SK-N-SH (cell line): Measurements from ENCODE around the gene HSPG2. TPM values are rescaled to one million over a fixed set of nuclear protein-coding genes. Genes with fewer than 3 reads are reported as not detected.

Experiments used
- CTCF ChIA-PET: fragments of 300-600, 350-600 bp; formaldehyde crosslinking; extraction: SDS; loops from one replicate; lab custom pipeline; 2021; lab: Yijun Ruan, JAX
- POLR2A ChIA-PET: fragments of 350-600 bp; sonication (Branson Sonifier 250); formaldehyde crosslinking; extraction: SDS; loops from one replicate; lab custom pipeline; 2020; ENCODE audit warnings: antibody characterized with exemption, inconsistent platforms; lab: Yijun Ruan, JAX
- DNase-seq: peaks from one replicate; pipeline ENCODE4 v3.0.0; 2012
- H2AFZ ChIP-seq: fragments of 200-600 bp; sonication (generic); 2 replicates; pipeline ENCODE4 v1.8.1; 2016; ENCODE audit warnings: antibody characterized with exemption, mild to moderate bottlenecking, low read depth
- H3F3A ChIP-seq: fragments of 200-600 bp; sonication (generic); replicated peaks from 2 replicates; pipeline ENCODE3; 2016; ENCODE audit warnings: antibody characterized with exemption, mild to moderate bottlenecking; ENCODE audit not compliant: insufficient read depth
- H3K27ac ChIP-seq, 2 experiments: fragments of 200-500 bp in 1 of 2; fragments of 200-600 bp in 1 of 2; sonication (Bioruptor generic) in 1 of 2; sonication (generic), shearing (Covaris generic) in 1 of 2; 2 replicates each; pipeline versions ENCODE4 v1.5.1 to v1.6.1; 2014 to 2016; ENCODE audit warnings: low read depth in 2 of 2, inconsistent platforms in 1 of 2, low read length in 1 of 2, mild to moderate bottlenecking in 1 of 2, mixed read lengths in 1 of 2
- H3K27me3 ChIP-seq: fragments of 200-600 bp; sonication (generic), shearing (Covaris generic); 2 replicates; pipeline ENCODE4 v1.6.1; 2016; ENCODE audit warnings: mixed run types; ENCODE audit not compliant: insufficient read depth
- H3K36me3 ChIP-seq, 2 experiments: fragments of 200-500 bp in 1 of 2; fragments of 200-600 bp in 1 of 2; sonication (Bioruptor generic) in 1 of 2; sonication (generic) in 1 of 2; replicated peaks in 1 of 2; 2 replicates each; pipeline versions ENCODE3 to v1.5.1; 2014 to 2016; ENCODE audit warnings: low read length in 1 of 2, mild to moderate bottlenecking in 1 of 2; ENCODE audit not compliant: insufficient read depth in 2 of 2, control insufficient read depth in 1 of 2
- H3K4me1 ChIP-seq, 2 experiments: fragments of 200-500 bp in 1 of 2; fragments of 200-600 bp in 1 of 2; sonication (Bioruptor generic) in 1 of 2; sonication (generic), shearing (Covaris generic) in 1 of 2; 2 replicates each; pipeline versions ENCODE4 v1.5.1 to v1.6.1; 2014 to 2016; ENCODE audit warnings: low read depth in 1 of 2, low read length in 1 of 2, mixed run types in 1 of 2; ENCODE audit not compliant: insufficient read depth in 2 of 2, control insufficient read depth in 1 of 2
- H3K4me2 ChIP-seq: fragments of 200-600 bp; sonication (generic), shearing (Covaris generic); 2 replicates; pipeline ENCODE4 v1.6.1; 2017; ENCODE audit warnings: mixed run types
- H3K4me3 ChIP-seq, 2 experiments: fragments of 200-500 bp in 1 of 2; fragments of 200-600 bp in 1 of 2; sonication (Bioruptor generic) in 1 of 2; sonication (generic), shearing (Covaris generic) in 1 of 2; 2 replicates each; pipeline versions ENCODE4 v1.5.1 to v1.8.1; 2014 to 2016; ENCODE audit warnings: low read depth in 2 of 2, inconsistent platforms in 1 of 2, low read length in 1 of 2, mild to moderate bottlenecking in 1 of 2, mixed read lengths in 1 of 2, moderate library complexity in 1 of 2
- H3K79me2 ChIP-seq: fragments of 200-600 bp; sonication (generic); 2 replicates; pipeline ENCODE4 v1.8.1; 2017; ENCODE audit warnings: mild to moderate bottlenecking; ENCODE audit not compliant: insufficient read depth
- H3K9ac ChIP-seq: fragments of 200-600 bp; sonication (generic); 2 replicates; pipeline ENCODE4 v1.6.1; 2017; ENCODE audit warnings: mixed run types
- H3K9me2 ChIP-seq: fragments of 200-600 bp; sonication (generic); 2 replicates; pipeline ENCODE4 v1.6.1; 2017; ENCODE audit warnings: mixed run types
- H3K9me3 ChIP-seq: fragments of 200-600 bp; sonication (generic); 2 replicates; pipeline ENCODE4 v1.6.1; 2017; ENCODE audit warnings: mixed run types, mild to moderate bottlenecking, moderate library complexity
- H4K20me1 ChIP-seq: fragments of 200-600 bp; sonication (generic); 2 replicates; pipeline ENCODE4 v1.6.1; 2017; ENCODE audit warnings: mild to moderate bottlenecking, mixed run types; ENCODE audit not compliant: insufficient read depth
- CHD2 ChIP-seq: fragments of 150-350 bp; IDR thresholded peaks from 2 replicates; pipeline ENCODE4 v1.6.1; 2018; ENCODE audit warnings: low read length; ENCODE audit not compliant: partially characterized antibody
- EP300 ChIP-seq, 2 experiments: IDR thresholded peaks; 2 replicates each; pipeline versions ENCODE4 v1.4.0 to v1.6.1; 2012; ENCODE audit warnings: borderline replicate concordance in 1 of 2, low read depth in 1 of 2, low read length in 1 of 2
- FOSL2 ChIP-seq: IDR thresholded peaks from 2 replicates; pipeline ENCODE4 v1.4.0; 2012; ENCODE audit warnings: low read depth, mild to moderate bottlenecking, moderate library complexity, borderline replicate concordance
- GABPA ChIP-seq: IDR thresholded peaks from 2 replicates; pipeline ENCODE4 v1.4.0; 2012; ENCODE audit warnings: low read depth, mild to moderate bottlenecking
- RCOR1 ChIP-seq: fragments of 150-350 bp; IDR thresholded peaks from 2 replicates; pipeline ENCODE4 v1.6.1; 2017; ENCODE audit warnings: antibody characterized with exemption, low read length
- REST ChIP-seq: IDR thresholded peaks from 2 replicates; pipeline ENCODE4 v1.6.1; 2012; ENCODE audit warnings: mild to moderate bottlenecking, low read depth, low read length, moderate library complexity
- RXRA ChIP-seq: IDR thresholded peaks from 2 replicates; pipeline ENCODE4 v1.4.0; 2012; ENCODE audit warnings: low read depth, mild to moderate bottlenecking, borderline replicate concordance
- SIN3A ChIP-seq: IDR thresholded peaks from 2 replicates; pipeline ENCODE4 v1.6.1; 2012; ENCODE audit warnings: low read depth, mild to moderate bottlenecking, low read length, moderate library complexity, borderline replicate concordance
- SMC3 ChIP-seq: IDR thresholded peaks from 2 replicates; pipeline ENCODE4 v1.6.1; 2012; ENCODE audit warnings: low read depth, low read length, improper control_type of control experiment
- TAF1 ChIP-seq: IDR thresholded peaks from 2 replicates; pipeline ENCODE4 v1.6.1; 2012; ENCODE audit warnings: low read depth, mild to moderate bottlenecking, low read length, moderate library complexity, borderline replicate concordance
- TCF12 ChIP-seq: IDR thresholded peaks from 2 replicates; pipeline ENCODE4 v1.4.0; 2012
- TEAD4 ChIP-seq: IDR thresholded peaks from 2 replicates; pipeline ENCODE4 v1.4.0; 2012; ENCODE audit warnings: mild to moderate bottlenecking, borderline replicate concordance; ENCODE audit not compliant: insufficient read depth
- USF1 ChIP-seq: IDR thresholded peaks from 2 replicates; pipeline ENCODE4 v1.4.0; 2012; ENCODE audit warnings: low read depth, borderline replicate concordance
- YY1 ChIP-seq: IDR thresholded peaks from 2 replicates; pipeline ENCODE4 v1.4.0; 2012; ENCODE audit warnings: low read depth, mild to moderate bottlenecking
- WGBS: methylation state at CpG from one replicate; pipeline ENCODE4 v1.1.6; 2017; ENCODE audit warnings: low lambda C conversion rate; 5-methylcytosine and 5-hydroxymethylcytosine counted together
- polyA plus RNA-seq, 3 experiments: library from polyadenylated mRNA; depleted of rRNA; stranded (reverse); fragments of >200 nt; gene quantifications; 2 replicates each; pipeline ENCODE4 v1.2.3, GENCODE V29; 2012
- TF ChIP-seq, protein P1 (sequence below): fragments of 150-350 bp; IDR thresholded peaks from 2 replicates; pipeline ENCODE4 v1.6.1; 2016; ENCODE audit warnings: mild to moderate bottlenecking, low read depth, low read length
- TF ChIP-seq, protein P2 (sequence below): IDR thresholded peaks from 2 replicates; pipeline ENCODE4; 2012

HSPG2 gene
- polyA plus RNA-seq, 1 of the 3 experiments (the other 2 are of a cell fraction): 28.9 TPM

DNA sequence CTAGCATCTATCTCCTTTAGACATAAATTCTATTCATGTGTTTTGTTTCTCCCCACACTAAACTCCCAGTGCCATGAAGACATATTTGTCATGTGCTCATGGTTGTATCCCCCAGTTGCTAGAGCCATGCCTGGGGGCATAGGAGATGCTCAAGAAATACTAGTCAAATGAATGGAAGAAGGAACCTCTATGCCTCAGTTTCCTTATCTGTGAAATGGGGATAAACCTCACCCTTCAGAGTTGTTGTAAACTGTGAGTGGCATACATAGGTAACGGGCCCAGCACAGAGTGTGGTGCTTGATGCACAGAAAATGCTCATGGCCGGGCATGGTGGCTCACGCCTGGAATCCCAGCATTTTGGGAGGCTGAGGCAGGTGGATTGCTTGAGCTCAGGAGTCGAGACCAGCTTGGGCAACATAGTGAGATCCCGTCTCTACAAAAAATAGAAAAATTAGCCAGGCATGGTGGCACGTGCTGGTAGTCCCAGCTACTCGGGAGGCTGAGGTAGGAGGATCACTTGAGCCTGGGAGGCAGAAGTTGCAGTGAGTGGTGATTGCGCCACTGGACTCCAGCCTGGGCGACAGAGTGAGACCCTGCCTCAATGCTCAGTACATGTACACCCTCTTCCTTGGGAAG lies 116.4 kb downstream of the HSPG2 start:
- 94% methylated on average over 9 of the region's 9 CpGs for WGBS
- no peaks in the 10 kb centered on the region for H3K9me3 ChIP-seq
- no peak overlapping the region for H3K9ac ChIP-seq
- H3K36me3 ChIP-seq: peaks cover 3 to 21% of the 10 kb centered on the region in 2 experiments
- no peak overlapping the region for H2AFZ ChIP-seq
- H3K4me3 ChIP-seq: no peak overlapping the region
- CTCF ChIA-PET: no interaction called here
- no peaks in the 10 kb centered on the region for H3K4me1 ChIP-seq
- H3K9me2 ChIP-seq: no peaks in the 10 kb centered on the region
- H3K27me3 ChIP-seq: no peaks in the 10 kb centered on the region
- H3K27ac ChIP-seq: no peak overlapping the region
- H3F3A ChIP-seq: peaks cover 13% of the 10 kb centered on the region
- DNase-seq: no peak
- H3K79me2 ChIP-seq: no peaks in the 10 kb centered on the region
- TF ChIP-seq EP300 (IDR thresholded peaks at IDR 0.05; ENCODE audit: borderline replicate concordance in 1 of 2, low read depth in 1 of 2, low read length in 1 of 2): no peak
- no peak for TF ChIP-seq SMC3
- TF ChIP-seq, protein P1, sequence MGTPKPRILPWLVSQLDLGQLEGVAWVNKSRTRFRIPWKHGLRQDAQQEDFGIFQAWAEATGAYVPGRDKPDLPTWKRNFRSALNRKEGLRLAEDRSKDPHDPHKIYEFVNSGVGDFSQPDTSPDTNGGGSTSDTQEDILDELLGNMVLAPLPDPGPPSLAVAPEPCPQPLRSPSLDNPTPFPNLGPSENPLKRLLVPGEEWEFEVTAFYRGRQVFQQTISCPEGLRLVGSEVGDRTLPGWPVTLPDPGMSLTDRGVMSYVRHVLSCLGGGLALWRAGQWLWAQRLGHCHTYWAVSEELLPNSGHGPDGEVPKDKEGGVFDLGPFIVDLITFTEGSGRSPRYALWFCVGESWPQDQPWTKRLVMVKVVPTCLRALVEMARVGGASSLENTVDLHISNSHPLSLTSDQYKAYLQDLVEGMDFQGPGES: no peak
- TF ChIP-seq, protein P2, sequence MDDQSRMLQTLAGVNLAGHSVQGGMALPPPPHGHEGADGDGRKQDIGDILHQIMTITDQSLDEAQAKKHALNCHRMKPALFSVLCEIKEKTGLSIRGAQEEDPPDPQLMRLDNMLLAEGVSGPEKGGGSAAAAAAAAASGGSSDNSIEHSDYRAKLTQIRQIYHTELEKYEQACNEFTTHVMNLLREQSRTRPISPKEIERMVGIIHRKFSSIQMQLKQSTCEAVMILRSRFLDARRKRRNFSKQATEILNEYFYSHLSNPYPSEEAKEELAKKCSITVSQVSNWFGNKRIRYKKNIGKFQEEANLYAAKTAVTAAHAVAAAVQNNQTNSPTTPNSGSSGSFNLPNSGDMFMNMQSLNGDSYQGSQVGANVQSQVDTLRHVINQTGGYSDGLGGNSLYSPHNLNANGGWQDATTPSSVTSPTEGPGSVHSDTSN: no peak
- no peak for TF ChIP-seq SIN3A
- TF ChIP-seq YY1: no peak
- TF ChIP-seq CHD2: no peak
- TF ChIP-seq TEAD4: no peak
- TF ChIP-seq FOSL2: no peak
- no peak for TF ChIP-seq RCOR1
- no peak for TF ChIP-seq GABPA
- no peak for TF ChIP-seq USF1
- TF ChIP-seq TCF12: no peak
- no peak for TF ChIP-seq REST
- TF ChIP-seq RXRA: no peak
- no peak for TF ChIP-seq TAF1
- no peaks in the 10 kb centered on the region for H4K20me1 ChIP-seq
- H3K4me2 ChIP-seq: no peak overlapping the region
- POLR2A ChIA-PET: no interaction called here
